Measurements from ENCODE around the gene ZNF268. TPM values are rescaled to one million over a fixed set of nuclear protein-coding genes. Genes with fewer than 3 reads are reported as not detected.

Gene ZNF268
- 10.1 to 14.0 TPM (median 13.1 TPM) in 5 replicates for total RNA-seq (2022; extraction: Qiagen RNA extraction)

GRCh38 chr12:133181238-133181959 is at the start of gene ZNF268:
TSS of gene ZNF268 (plus strand) at chr12:133181495. CDS start at chr12:133181998, 503 bp downstream.

GRCh38 chr12:133235401-133236112 is 54.3 kb downstream of the ZNF268 start, which contains the start of gene ANHX:
TSS of gene ANHX (minus strand) at chr12:133235877. CDS start at chr12:133234356, 1,521 bp downstream.

Other genes with a start within 250 kb of the ZNF268 start
- gene ZNF605, start 225.2 kb upstream of the ZNF268 start, total RNA-seq (2022; extraction: Qiagen RNA extraction), result 1.9 to 4.4 TPM (median 3.6 TPM) in 5 replicates
- 6.3 to 9.1 TPM (median 8.1 TPM) in 5 replicates for gene ZNF26, start 195.1 kb upstream of the ZNF268 start, total RNA-seq (2022; extraction: Qiagen RNA extraction)
- 11.0 to 12.9 TPM (median 11.9 TPM) in 5 replicates for gene ZNF84, start 144.0 kb upstream of the ZNF268 start, total RNA-seq (2022; extraction: Qiagen RNA extraction)
- 7.6 to 9.6 TPM (median 9.1 TPM) in 5 replicates for gene ZNF140, start 100.6 kb upstream of the ZNF268 start, total RNA-seq (2022; extraction: Qiagen RNA extraction)
- gene ZNF891, start 51.2 kb upstream of the ZNF268 start, total RNA-seq (2022; extraction: Qiagen RNA extraction), result 0.30 to 0.41 TPM (median 0.34 TPM) in 5 replicates
- gene ZNF10, start 50.9 kb upstream of the ZNF268 start, total RNA-seq (2022; extraction: Qiagen RNA extraction), result 1.0 to 1.7 TPM (median 1.6 TPM) in 5 replicates
- not detected in 5 replicates for gene ANHX, start 54.4 kb downstream of the ZNF268 start, total RNA-seq (2022; extraction: Qiagen RNA extraction)

Data from A549 treated with dexamethasone at 1 μM for 4 hours (cell line).